ENCODE data around the gene AOPEP.

AOPEP gene

GRCh38 chr9:94927762-94928670 is 201.5 kb downstream of the AOPEP start:
- Histone ChIP-seq H3K79me2 (ENCODE audit: low read length) (no peaks in the 10 kb centered on the region), H3K9me3 (replicated peaks; ENCODE audit: insufficient read depth, low read length) (no peaks in the 10 kb centered on the region), H3K4me2 (ENCODE audit: low read depth, low read length) (no peak overlapping the region), H4K20me1 (ENCODE audit: insufficient read depth, low read length) (no peaks in the 10 kb centered on the region), H3K9ac (ENCODE audit: low read length) (no peak overlapping the region), H3K27me3 (replicated peaks; ENCODE audit: insufficient read depth, low read length) (no peaks in the 10 kb centered on the region), H3K27ac (ENCODE audit: low read length) (no peak overlapping the region), H2AFZ (ENCODE audit: low read length) (no peak overlapping the region), H3K9me2 (replicated peaks; ENCODE audit: insufficient read depth, low read length) (no peaks in the 10 kb centered on the region), H3K4me3 (ENCODE audit: low read length) (no peak overlapping the region), H3F3A (ENCODE audit: insufficient read depth, low read length) (no peaks in the 10 kb centered on the region), H3K36me3 (replicated peaks; ENCODE audit: insufficient read depth, low read length) (no peaks in the 10 kb centered on the region), H3K4me1 (ENCODE audit: low read length) (peaks cover 6% of the 10 kb centered on the region)
- no peak for TF ChIP-seq CTCF (IDR thresholded peaks at IDR 0.05; ENCODE audit: low read length)
- no peak for TF ChIP-seq EZH2phosphoT487 (IDR thresholded peaks at IDR 0.05; ENCODE audit: low read length)
- no peak for DNase-seq

- TF ChIP-seq EZH2 (optimal IDR thresholded peaks at IDR 0.05; ENCODE audit: low read depth, low read length) (no peak), EZH2phosphoT487 (IDR thresholded peaks at IDR 0.05; ENCODE audit: low read length) (no peak), CTCF (IDR thresholded peaks at IDR 0.05; ENCODE audit: low read length) (no peak)
- Histone ChIP-seq H3K9ac (ENCODE audit: low read length) (no peak overlapping the region), H4K20me1 (ENCODE audit: insufficient read depth, low read length) (no peaks in the 10 kb centered on the region), H3K4me1 (ENCODE audit: low read length) (no peaks in the 10 kb centered on the region), H3F3A (ENCODE audit: insufficient read depth, low read length) (no peaks in the 10 kb centered on the region), H3K27ac (ENCODE audit: low read length) (no peak overlapping the region), H2AFZ (ENCODE audit: low read length) (no peak overlapping the region), H3K4me3 (ENCODE audit: low read length) (no peak overlapping the region), H3K79me2 (ENCODE audit: low read length) (no peaks in the 10 kb centered on the region), H3K4me2 (ENCODE audit: low read depth, low read length) (no peak overlapping the region), H3K36me3 (replicated peaks; ENCODE audit: insufficient read depth, low read length) (no peaks in the 10 kb centered on the region), H3K27me3 (replicated peaks; ENCODE audit: insufficient read depth, low read length) (no peaks in the 10 kb centered on the region), H3K9me2 (replicated peaks; ENCODE audit: insufficient read depth, low read length) (no peaks in the 10 kb centered on the region), H3K9me3 (replicated peaks; ENCODE audit: insufficient read depth, low read length) (no peaks in the 10 kb centered on the region)
- no peak for DNase-seq
Observed at GRCh38 chr9:94928691-94929368, 202.3 kb downstream of the AOPEP start.

- Histone ChIP-seq H3F3A (ENCODE audit: insufficient read depth, low read length) (no peaks in the 10 kb centered on the region), H3K79me2 (ENCODE audit: low read length) (no peaks in the 10 kb centered on the region), H2AFZ (ENCODE audit: low read length) (no peak overlapping the region), H4K20me1 (ENCODE audit: insufficient read depth, low read length) (no peaks in the 10 kb centered on the region), H3K36me3 (replicated peaks; ENCODE audit: insufficient read depth, low read length) (no peaks in the 10 kb centered on the region), H3K27me3 (replicated peaks; ENCODE audit: insufficient read depth, low read length) (no peaks in the 10 kb centered on the region), H3K27ac (ENCODE audit: low read length) (no peak overlapping the region), H3K4me3 (ENCODE audit: low read length) (no peak overlapping the region), H3K9me2 (replicated peaks; ENCODE audit: insufficient read depth, low read length) (no peaks in the 10 kb centered on the region), H3K4me1 (ENCODE audit: low read length) (no peaks in the 10 kb centered on the region), H3K9me3 (replicated peaks; ENCODE audit: insufficient read depth, low read length) (no peaks in the 10 kb centered on the region), H3K9ac (ENCODE audit: low read length) (no peak overlapping the region), H3K4me2 (ENCODE audit: low read depth, low read length) (no peak overlapping the region)
- no peak for TF ChIP-seq CTCF (IDR thresholded peaks at IDR 0.05; ENCODE audit: low read length)
- no peak for TF ChIP-seq EZH2 (optimal IDR thresholded peaks at IDR 0.05; ENCODE audit: low read depth, low read length)
- TF ChIP-seq EZH2phosphoT487 (IDR thresholded peaks at IDR 0.05; ENCODE audit: low read length) = no peak
- DNase-seq = no peak
Observed at GRCh38 chr9:94929369-94929756, 202.9 kb downstream of the AOPEP start.

Measured in MM.1S (cell line).